ENCODE measurements around the gene ZNF316. TPM values are rescaled to one million over a fixed set of nuclear protein-coding genes. Genes with fewer than 3 reads are reported as not detected.

The ZNF316 gene
- total and polyA plus RNA-seq, 4 donors = 20.9 to 38.5 (median 24.0) TPM

- WGBS, 2 donors = 94 to 95% methylated on average over 17 of the region's 17 CpGs
- Histone ChIP-seq H3K9ac (ENCODE audit: insufficient read depth in 1 of 2, low read length in 2 of 2) (no peak overlapping the region), H3K9me3 (ENCODE audit: control insufficient read depth in 4 of 4, insufficient read depth in 3 of 4, low read length in 3 of 4) (peaks cover 0 to 22% (median 0%) of the 10 kb centered on the region in 4 donors), H3K4me3 (no peak overlapping the region), H3K4me1 (ENCODE audit: control insufficient read depth in 5 of 5, insufficient read depth in 5 of 5, low read length in 5 of 5) (no peaks in the 10 kb centered on the region), H3K27me3 (ENCODE audit: control insufficient read depth in 3 of 3, insufficient read depth in 3 of 3, low read length in 2 of 3) (no peaks in the 10 kb centered on the region), H3K27ac (ENCODE audit: low read depth in 1 of 2, low read length in 1 of 2) (no peak overlapping the region), H3K36me3 (ENCODE audit: control insufficient read depth in 4 of 4, insufficient read depth in 4 of 4, low read length in 4 of 4) (peaks cover 15 to 82% (median 42%) of the 10 kb centered on the region in 4 donors)
- no peak for TF ChIP-seq CTCF (IDR thresholded peaks at IDR 0.05; ENCODE audit: control extremely low read depth, extremely low read depth)
- ATAC-seq (ENCODE audit: insufficient read depth, low FRiP score) (no peak), DNase-seq (no peak)
These were observed 11.1 kb downstream of the ZNF316 start for GRCh38 chr7:6648066-6648814.

DNA sequence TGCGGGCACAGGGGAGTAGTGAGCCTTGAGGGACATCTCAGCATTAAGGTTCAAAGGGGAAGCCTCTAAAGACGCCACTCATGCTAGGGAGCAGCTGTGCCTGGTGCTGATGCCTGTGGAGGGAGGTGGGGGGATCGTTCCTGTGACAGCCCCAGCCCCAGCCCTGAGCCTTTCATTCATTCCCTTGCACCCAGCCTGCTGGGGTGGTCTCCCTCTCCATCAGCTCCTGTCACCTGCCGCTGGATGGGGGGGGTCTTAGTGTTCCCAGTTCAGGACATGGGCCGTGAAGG lies 11.6 kb downstream of the ZNF316 start:
- Histone ChIP-seq H3K4me1 (ENCODE audit: control insufficient read depth in 5 of 5, insufficient read depth in 5 of 5, low read length in 5 of 5) (no peaks in the 10 kb centered on the region), H3K4me3 (no peak overlapping the region), H3K27ac (ENCODE audit: low read depth in 1 of 2, low read length in 1 of 2) (no peak overlapping the region), H3K9ac (ENCODE audit: insufficient read depth in 1 of 2, low read length in 2 of 2) (no peak overlapping the region), H3K9me3 (ENCODE audit: control insufficient read depth in 4 of 4, insufficient read depth in 3 of 4, low read length in 3 of 4) (peaks cover 0 to 26% (median 0%) of the 10 kb centered on the region in 4 donors), H3K27me3 (ENCODE audit: control insufficient read depth in 3 of 3, insufficient read depth in 3 of 3, low read length in 2 of 3) (no peaks in the 10 kb centered on the region), H3K36me3 (ENCODE audit: control insufficient read depth in 4 of 4, insufficient read depth in 4 of 4, low read length in 4 of 4) (peaks cover 12 to 82% (median 41%) of the 10 kb centered on the region in 4 donors)
- TF ChIP-seq CTCF (IDR thresholded peaks at IDR 0.05; ENCODE audit: control extremely low read depth, extremely low read depth) = no peak
- DNase-seq = no peak
- no peak for ATAC-seq (ENCODE audit: insufficient read depth, low FRiP score)
- 91 to 95% methylated on average over 5 of the region's 5 CpGs for WGBS, 2 donors

DNA sequence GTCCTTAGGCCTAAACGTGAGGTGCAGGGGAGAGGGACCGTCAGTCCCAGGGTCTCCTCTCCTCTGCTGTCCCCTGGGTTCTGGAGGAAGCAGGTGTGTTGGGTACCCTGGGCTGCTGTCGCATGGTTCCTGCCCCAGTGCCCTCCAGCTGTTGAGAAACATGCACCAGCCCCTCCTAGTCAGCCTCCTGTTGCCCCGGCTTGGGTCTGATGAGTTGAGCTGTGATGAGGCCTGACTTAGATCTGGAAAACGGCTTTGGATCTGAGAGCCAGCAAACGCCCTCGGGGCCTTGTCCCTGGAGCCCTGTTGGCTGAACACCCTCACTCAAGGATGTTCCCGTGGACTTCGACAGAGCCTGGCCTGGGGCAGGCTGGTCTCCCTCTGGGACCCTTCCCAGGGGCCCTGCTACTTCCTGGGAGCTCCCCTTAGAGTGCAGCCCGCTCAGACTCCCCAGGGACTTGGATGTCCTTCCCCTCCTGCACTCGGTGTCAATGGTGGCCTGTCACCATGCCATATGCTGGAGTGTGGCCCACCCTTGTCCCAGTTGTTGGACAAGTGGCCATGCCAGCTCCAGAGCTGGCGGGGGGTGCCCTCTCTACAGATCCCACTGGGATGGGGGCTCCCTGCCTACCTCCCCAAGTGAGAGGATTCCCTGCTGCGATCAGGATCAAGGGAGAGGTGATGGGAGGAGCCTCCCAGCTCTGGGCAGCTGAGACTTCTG lies 12.3 kb downstream of the ZNF316 start:
- Histone ChIP-seq H3K4me3 (no peak overlapping the region), H3K36me3 (ENCODE audit: control insufficient read depth in 4 of 4, insufficient read depth in 4 of 4, low read length in 4 of 4) (peaks cover 12 to 82% (median 38%) of the 10 kb centered on the region in 4 donors), H3K9ac (ENCODE audit: insufficient read depth in 1 of 2, low read length in 2 of 2) (no peak overlapping the region), H3K4me1 (ENCODE audit: control insufficient read depth in 5 of 5, insufficient read depth in 5 of 5, low read length in 5 of 5) (no peaks in the 10 kb centered on the region), H3K27me3 (ENCODE audit: control insufficient read depth in 3 of 3, insufficient read depth in 3 of 3, low read length in 2 of 3) (no peaks in the 10 kb centered on the region), H3K9me3 (ENCODE audit: control insufficient read depth in 4 of 4, insufficient read depth in 3 of 4, low read length in 3 of 4) (peaks cover 0 to 31% (median 0%) of the 10 kb centered on the region in 4 donors), H3K27ac (ENCODE audit: low read depth in 1 of 2, low read length in 1 of 2) (no peak overlapping the region)
- TF ChIP-seq CTCF (IDR thresholded peaks at IDR 0.05; ENCODE audit: control extremely low read depth, extremely low read depth) = no peak
- 84 to 92% methylated on average over 13 of the region's 13 CpGs for WGBS, 2 donors
- DNase-seq = no peak
- no peak for ATAC-seq (ENCODE audit: insufficient read depth, low FRiP score)

Measured in lung (tissue), 12 donors.